Hepatocyte (in vitro differentiated cells): ENCODE data around the gene FAM236A.
"Not testable (repeated sequence)": the region's sequence is repeated elsewhere in the genome, so short reads cannot be mapped to it uniquely, and the experiment has no call there.

Experiments
- CTCF ChIP-seq: fragments of 200-600 bp; sonication (generic); IDR thresholded peaks from 2 replicates; pipeline ENCODE4 v1.5.1; 2016; ENCODE audit warnings: antibody characterized with exemption, mild to moderate bottlenecking; ENCODE audit not compliant: poor library complexity
- EZH2 ChIP-seq: fragments of 200-600 bp; sonication (generic); IDR thresholded peaks from 2 replicates; pipeline ENCODE4 v1.6.1; 2016; ENCODE audit warnings: antibody characterized with exemption, mild to moderate bottlenecking, borderline replicate concordance
- EZH2phosphoT487 ChIP-seq: fragments of 200-600 bp; sonication (generic); IDR thresholded peaks from one replicate; pipeline ENCODE4 v1.6.1; 2018; ENCODE audit warnings: antibody characterized with exemption, mild to moderate bottlenecking, low read depth, moderate library complexity; ENCODE audit not compliant: unreplicated experiment, severe bottlenecking

- not testable (repeated sequence) for TF ChIP-seq CTCF, EZH2, EZH2phosphoT487
These were observed 25.7 kb upstream of the FAM236A start, which contains the start of gene FAM236C for GRCh38 chrX:72912315-72912714.
